ENCODE data around the gene CES1.
"Not testable (repeated sequence)": the region's sequence is repeated elsewhere in the genome, so short reads cannot be mapped to it uniquely, and the experiment has no call there.

The CES1 gene

GRCh38 chr16:55830658-55831294, 2.1 kb downstream of the CES1 start:
- no peak for DNase-seq (ENCODE audit: low read depth)

- DNase-seq (ENCODE audit: low read depth) = not testable (repeated sequence)
Observed at GRCh38 chr16:55829232-55829631, 3.7 kb downstream of the CES1 start.

GRCh38 chr16:55828680-55829079, 4.2 kb downstream of the CES1 start:
- no peak for DNase-seq (ENCODE audit: low read depth)

GRCh38 chr16:55825115-55825728, 7.7 kb downstream of the CES1 start:
- no peak for DNase-seq (ENCODE audit: low read depth)

- DNase-seq (ENCODE audit: low read depth) = no peak
Observed at GRCh38 chr16:55824473-55825000, 8.4 kb downstream of the CES1 start.

GRCh38 chr16:55822280-55822810, 10.6 kb downstream of the CES1 start:
- DNase-seq (ENCODE audit: low read depth) = no peak

GRCh38 chr16:55821210-55821609, 11.7 kb downstream of the CES1 start:
- DNase-seq (ENCODE audit: low read depth) = no peak

GRCh38 chr16:55820615-55821014, 12.3 kb downstream of the CES1 start:
- no peak for DNase-seq (ENCODE audit: low read depth)

- DNase-seq (ENCODE audit: low read depth) = no peak
Observed at GRCh38 chr16:55817236-55817912, 15.5 kb downstream of the CES1 start.

- DNase-seq (ENCODE audit: low read depth) = not testable (repeated sequence)
Observed at GRCh38 chr16:55816222-55816621, 16.7 kb downstream of the CES1 start.

- DNase-seq (ENCODE audit: low read depth) = no peak
Observed at GRCh38 chr16:55815320-55815719, 17.6 kb downstream of the CES1 start.

GRCh38 chr16:55814174-55814573, 18.7 kb downstream of the CES1 start:
- DNase-seq (ENCODE audit: low read depth) = not testable (repeated sequence)

- DNase-seq (ENCODE audit: low read depth) = not testable (repeated sequence)
Observed at GRCh38 chr16:55813730-55814129, 19.2 kb downstream of the CES1 start.

GRCh38 chr16:55812951-55813350, 19.9 kb downstream of the CES1 start:
- no peak for DNase-seq (ENCODE audit: low read depth)

- DNase-seq (ENCODE audit: low read depth) = no peak
Observed at GRCh38 chr16:55811811-55812210, 21.1 kb downstream of the CES1 start.

- no peak for DNase-seq (ENCODE audit: low read depth)
Observed at GRCh38 chr16:55810451-55810961, 22.4 kb downstream of the CES1 start.

- no peak for DNase-seq (ENCODE audit: low read depth)
Observed at GRCh38 chr16:55809851-55810250, 23.0 kb downstream of the CES1 start.

GRCh38 chr16:55809386-55809785, 23.5 kb downstream of the CES1 start:
- DNase-seq (ENCODE audit: low read depth) = no peak

- DNase-seq (ENCODE audit: low read depth) = not testable (repeated sequence)
Observed at GRCh38 chr16:55808286-55808685, 24.6 kb downstream of the CES1 start.

GRCh38 chr16:55805104-55805503, 27.8 kb downstream of the CES1 start:
- not testable (repeated sequence) for DNase-seq (ENCODE audit: low read depth)

GRCh38 chr16:55803681-55804080, 29.2 kb downstream of the CES1 start:
- not testable (repeated sequence) for DNase-seq (ENCODE audit: low read depth)

GRCh38 chr16:55792934-55793374, 39.9 kb downstream of the CES1 start:
- not testable (repeated sequence) for DNase-seq (ENCODE audit: low read depth)
